ENCODE data around the gene PPP1R36.

DNA sequence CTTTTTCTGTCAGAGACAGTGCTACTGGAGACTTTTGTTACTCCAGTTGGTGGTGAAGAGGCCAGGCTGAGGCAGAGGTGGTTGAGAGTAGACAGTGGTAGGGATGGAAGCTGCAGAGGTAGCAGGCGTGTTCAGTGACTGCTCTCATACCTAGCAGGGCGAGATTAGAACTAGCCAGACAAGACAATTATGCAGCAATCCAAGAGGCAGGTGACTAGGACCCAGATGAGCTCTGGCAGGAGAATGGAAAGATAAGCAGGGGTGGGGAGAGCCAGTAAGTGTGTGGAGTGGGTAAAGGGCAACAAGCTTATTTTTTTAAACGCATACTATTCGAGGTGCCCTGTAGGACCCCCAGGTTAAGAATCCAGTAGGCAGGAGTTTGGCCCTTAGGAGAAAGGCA is 4.8 kb downstream of the PPP1R36 start:
- TF ChIP-seq, protein P1, sequence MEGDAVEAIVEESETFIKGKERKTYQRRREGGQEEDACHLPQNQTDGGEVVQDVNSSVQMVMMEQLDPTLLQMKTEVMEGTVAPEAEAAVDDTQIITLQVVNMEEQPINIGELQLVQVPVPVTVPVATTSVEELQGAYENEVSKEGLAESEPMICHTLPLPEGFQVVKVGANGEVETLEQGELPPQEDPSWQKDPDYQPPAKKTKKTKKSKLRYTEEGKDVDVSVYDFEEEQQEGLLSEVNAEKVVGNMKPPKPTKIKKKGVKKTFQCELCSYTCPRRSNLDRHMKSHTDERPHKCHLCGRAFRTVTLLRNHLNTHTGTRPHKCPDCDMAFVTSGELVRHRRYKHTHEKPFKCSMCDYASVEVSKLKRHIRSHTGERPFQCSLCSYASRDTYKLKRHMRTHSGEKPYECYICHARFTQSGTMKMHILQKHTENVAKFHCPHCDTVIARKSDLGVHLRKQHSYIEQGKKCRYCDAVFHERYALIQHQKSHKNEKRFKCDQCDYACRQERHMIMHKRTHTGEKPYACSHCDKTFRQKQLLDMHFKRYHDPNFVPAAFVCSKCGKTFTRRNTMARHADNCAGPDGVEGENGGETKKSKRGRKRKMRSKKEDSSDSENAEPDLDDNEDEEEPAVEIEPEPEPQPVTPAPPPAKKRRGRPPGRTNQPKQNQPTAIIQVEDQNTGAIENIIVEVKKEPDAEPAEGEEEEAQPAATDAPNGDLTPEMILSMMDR (IDR thresholded peaks at IDR 0.05): no peak
- TF ChIP-seq POLR2AphosphoS5 (IDR thresholded peaks at IDR 0.05): no peak

Data from upper lobe of left lung (tissue), 4 donors.